Measurements from ENCODE around the gene GABRB3.
"Not testable (repeated sequence)": the region's sequence is repeated elsewhere in the genome, so short reads cannot be mapped to it uniquely, and the experiment has no call there.

The GABRB3 gene

DNA sequence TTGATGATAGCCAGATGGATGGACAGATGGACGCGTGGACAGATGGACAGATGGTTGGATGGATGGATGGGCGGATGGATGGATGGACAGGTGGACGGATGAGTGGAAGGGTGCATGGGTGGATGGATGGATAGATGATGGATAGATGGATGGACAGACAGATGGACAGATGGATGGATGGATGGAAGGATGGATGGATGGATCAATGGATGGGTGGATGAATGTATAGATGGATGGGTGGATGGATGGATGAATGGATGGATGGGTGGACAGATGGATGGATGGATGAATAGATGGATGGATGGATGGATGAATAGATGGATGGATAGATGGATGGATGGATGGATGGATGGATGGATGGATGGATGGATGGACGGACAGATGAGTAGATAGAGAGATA is 40.9 kb downstream of the GABRB3 start:
- DNase-seq: no peak

DNA sequence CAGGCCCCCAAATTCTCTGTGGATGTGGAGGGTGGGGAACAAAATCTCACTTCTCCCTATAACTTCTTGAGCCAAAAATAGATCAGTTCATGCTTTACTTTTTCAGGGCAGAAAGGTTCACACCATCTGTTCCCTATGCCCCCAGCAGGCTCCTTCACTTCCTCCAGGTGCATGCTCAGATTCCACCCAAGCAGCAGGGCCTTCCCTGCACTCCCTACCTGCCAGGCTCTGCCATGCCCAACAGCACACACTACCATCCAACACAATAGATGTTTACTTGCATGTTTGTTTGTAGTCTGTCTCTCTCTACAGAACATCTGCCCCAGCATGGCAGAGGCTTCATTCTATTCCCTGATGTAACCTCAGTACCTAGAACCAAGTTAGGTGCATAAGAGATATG is 43.3 kb downstream of the GABRB3 start:
- DNase-seq: no peak

DNA sequence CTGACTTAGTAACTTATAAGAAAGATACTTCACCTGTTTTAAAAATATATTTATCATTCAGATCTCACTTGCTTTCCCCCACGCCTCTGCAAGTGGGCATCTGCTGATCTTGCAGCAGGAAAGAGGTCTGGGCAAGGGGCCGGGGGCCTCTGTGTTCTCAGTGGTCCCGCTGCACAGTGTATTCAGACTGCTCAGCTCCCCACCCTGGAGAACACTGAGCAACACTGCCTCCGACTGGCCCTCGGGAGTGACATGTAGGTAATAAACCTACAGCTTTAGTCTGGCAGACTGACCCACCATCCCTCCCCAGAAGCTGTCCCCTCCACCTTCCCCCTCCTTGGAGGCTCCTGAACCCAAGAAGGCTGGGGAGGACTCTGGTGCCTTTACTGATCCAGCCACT is 43.8 kb downstream of the GABRB3 start:
- DNase-seq: no peak

DNA sequence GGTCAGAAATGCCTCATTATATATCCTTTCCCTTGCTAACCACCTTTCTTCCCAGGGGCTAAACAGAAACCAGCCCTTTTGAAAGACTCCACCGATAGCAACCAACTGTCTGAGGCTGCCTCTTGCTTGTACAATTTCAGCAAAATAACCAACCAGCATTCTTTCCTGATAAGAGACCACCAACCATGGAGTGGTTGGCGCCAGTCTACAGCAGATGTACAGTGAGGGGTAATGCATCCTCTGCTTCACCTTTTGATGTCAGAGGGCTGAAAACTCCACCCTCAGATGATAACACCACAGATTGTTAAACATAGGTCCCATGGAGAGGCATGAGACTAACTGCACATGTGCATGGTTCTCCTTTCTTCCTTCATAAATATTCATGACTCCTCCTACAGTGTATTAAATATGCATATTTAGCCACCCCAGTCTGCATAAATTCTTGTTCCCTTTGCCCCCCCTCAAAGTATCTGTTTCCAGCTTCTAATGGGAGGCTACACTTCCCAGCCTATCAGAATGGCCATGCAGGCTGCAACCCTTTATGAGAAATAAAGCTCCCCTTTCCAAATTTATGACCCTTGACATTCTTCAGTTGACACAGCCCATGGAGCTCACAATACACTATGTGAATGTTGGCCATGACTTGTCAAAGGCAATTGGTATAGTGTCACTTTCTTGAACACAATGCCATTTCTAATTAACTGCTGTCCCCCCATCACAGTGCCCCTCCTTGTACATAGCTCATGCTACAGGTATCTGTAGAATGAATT is 48.3 kb downstream of the GABRB3 start:
- no peak for DNase-seq

DNA sequence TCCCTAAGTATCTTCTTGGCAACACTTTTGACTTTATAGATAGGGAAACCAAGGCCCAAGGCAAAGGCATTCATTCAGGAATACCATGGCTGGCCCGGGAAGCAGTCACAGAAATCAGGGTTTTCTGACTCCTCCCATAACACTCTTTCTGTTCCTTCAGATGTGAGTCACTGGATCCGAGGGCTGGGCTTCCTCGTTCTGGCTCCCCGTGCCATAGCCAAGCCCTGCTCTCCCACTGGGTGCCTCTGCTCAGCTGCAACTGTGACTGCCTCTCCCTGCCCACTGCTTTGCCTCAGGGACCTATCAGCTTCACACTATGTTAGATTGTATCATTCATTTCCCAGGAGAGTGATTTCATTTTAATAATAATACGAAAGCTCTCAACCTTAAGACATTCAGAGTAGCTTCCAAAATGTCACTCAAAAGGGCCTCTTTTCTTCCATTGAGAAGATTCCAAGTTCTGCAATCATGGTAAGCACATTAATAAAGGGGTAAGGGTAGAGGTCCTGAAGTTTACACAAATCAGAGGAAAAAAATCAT is 50.2 kb downstream of the GABRB3 start:
- no peak for DNase-seq

DNA sequence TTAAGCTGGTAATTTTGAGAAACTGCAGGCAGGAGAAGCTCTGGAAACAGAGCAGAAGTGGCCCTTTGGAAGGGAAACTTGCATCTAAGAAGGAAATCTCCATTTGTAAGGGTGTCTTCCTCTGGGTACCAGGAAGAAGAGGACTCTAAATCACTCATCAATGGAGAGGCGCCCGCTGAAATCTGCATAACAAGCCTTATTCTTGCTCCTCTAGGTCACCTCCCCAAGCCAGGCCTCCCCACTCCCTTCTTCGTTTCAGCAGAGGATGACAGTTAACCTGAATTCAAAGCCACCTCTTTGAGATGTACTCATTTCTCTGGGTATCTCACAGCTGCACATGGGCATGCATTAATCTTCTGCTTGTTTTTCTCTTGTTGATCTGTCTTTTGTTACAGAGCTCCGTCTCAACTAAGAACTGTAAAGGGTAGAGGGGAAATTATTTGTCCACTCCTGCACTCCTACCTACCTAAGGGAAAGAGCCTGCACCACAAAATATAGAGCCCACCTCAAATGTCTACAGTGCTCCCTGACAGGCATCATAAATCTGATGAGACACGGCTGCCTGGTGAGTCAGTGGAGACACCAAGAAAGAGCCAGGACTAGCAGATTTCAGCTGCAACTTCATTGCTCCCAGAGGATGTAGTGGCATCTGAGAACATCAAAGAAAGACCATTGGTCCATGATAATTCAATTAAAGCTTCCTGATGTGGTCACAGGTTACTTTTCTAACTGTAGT is 51.5 kb downstream of the GABRB3 start:
- DNase-seq: no peak

DNA sequence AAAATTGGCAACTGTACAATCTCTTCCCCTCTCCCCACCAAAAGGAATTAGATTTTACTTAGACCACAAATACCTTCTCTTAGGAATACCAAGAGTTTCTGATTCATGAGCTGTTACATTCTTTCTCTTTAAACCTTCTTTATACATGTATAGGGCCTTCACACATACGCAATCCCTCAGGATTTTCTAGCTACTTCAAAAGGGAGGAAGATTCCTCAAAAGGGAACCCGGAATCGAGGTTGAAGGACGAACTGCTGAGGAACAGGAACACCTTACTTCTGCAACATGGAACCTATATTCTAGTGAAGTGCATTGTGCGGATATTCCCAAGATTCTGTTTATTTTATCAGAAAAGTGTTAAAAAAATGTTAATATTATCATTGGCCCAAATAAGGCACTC is 52.3 kb downstream of the GABRB3 start:
- DNase-seq: no peak

DNA sequence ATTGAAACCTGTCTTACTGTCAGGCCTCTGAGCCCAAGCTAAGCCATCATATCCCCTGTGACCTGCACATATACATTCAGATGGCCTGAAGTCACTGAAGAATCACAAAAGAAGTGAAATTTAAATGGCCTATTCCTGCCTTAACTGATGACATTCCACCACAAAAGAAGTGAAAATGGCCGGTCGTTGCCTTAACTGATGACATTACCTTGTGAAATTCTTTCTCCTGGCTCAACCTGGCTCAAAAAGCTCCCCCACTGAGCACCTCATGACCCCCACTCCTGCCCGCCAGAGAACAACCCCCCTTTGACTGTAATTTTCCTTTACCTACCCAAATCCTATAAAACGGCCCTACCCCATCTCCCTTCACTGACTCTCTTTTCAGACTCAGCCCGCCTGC is 53.0 kb downstream of the GABRB3 start:
- not testable (repeated sequence) for DNase-seq

DNA sequence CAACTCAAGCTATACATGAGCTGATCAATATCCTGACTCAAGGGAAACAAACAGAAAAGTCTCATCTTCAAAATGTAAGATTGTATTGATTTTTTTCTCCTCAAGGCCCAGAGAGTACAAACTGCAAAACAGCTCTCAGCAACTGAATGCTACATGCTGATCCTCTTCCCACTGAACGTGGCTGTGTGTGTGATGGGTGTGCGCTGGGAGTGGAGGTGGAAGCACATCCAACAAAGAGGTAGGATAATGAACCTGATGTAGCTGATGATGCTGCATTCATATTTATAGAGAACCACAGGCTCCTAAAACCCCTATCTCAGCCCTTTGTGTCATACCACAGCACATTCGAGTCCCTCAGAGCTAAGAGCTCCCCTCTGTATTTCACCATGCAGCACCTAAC is 56.8 kb downstream of the GABRB3 start:
- no peak for DNase-seq

DNA sequence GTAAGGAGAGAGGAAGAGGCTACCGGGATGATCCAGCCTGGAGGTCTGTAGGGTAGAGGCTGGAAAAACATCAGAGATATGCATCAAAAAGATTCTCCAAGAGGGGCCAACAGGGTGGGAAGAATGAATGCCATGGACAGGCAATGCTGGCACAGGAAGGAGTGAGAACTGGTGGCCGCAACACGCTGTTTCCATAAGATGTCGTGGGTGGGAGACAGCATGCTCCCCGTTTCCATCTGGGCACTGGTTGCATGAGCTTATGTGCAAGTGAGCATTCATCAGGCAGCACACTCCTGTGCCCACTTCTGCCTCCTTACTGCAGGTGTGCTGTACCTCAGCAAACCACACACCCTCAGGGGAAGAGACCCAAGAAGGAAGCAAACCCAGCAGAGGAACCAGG is 59.4 kb downstream of the GABRB3 start:
- no peak for DNase-seq

DNA sequence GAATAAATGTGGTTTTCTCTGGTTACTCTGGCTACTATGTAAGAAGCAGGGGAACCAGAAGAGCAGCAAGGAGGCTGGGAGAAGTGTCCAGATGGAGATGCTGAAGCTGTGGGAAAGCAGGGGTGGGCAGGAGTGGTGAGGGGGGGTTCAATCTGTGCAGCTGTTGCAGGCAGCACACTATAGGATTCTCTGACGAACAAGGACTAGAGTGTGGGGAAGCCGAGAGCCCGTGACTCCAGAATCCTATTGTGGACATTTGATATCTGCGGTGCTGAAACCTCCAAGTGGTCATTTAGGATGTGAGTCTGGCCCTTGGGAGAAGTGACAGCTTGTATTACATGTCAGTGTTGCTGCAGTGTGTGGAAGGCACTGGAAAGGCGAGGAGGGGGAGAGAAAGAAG is 60.5 kb downstream of the GABRB3 start:
- no peak for DNase-seq

DNA sequence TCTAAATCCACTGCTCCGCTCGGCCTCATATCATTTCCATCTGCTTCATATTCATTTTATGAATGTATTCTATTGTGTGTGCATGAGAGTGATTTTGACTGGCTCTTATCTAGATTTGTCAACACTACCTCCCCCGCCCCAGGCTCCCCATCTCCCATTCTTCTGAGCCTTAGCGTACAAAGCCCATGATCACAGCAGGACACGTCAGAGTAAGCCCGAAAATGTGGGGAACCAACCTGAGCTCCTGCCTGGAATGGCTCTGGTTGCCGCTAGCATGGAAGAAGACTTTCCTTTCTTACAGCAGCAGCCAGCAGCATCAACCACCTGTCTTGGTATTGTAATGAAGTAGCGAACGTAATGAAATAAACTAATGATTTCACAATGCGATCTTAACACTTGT is 61.4 kb downstream of the GABRB3 start:
- no peak for DNase-seq

DNA sequence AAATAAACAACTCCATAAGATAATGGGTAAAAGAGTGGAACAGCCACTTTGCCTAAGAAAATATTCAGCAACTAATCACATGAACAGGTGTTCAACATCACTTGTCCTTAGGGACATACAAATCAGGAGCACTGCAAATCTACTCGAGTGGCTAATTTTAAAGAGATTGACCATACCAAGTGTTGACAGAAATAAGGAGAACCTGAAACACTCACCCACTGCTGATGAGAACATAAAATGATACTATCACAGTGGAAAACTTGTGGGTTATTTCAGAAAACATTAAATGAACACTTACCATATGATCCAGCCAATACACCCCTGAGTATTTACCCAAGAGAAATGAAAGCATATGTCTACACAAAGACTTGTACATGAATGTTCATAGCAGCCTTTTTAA is 70.5 kb downstream of the GABRB3 start:
- peak; percentile 52 for DNase-seq

DNA sequence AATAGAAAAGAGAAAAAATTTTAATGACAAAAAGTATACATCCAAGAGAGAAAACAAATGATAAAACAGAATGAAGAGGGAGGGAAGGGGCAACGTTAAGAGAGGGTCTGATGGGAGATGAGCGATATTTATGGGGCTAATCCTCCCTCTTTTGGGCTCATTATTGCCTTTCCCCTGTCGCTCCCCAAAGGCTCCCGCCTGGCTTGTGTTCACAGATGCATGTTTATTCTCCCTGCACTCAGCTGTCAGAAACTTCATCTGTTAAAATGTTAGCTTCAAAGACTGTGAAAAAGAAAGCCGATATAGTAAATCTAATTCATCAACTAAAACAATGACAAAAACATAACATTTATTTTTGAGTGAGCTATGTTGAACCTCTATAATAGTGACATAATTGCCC is 74.3 kb downstream of the GABRB3 start:
- no peak for DNase-seq

DNA sequence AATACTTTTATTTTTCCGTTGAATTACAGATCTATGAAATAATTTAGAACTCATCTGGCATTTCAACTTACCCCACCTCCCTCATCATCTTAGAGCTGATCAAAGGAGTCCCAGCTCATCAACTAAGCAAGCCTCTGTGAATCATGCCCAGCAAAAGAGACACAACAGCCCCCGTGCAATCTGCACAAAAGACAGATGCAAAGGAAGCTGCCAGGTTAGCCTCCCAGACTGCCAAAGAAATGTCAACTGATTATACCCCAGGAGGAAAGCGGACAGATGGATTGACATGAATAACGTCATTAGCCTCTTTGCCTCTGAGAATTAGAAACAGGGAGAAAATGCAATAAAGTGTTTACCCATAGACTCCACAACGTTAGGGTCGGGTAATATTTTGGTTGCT is 75.0 kb downstream of the GABRB3 start:
- DNase-seq: no peak

DNA sequence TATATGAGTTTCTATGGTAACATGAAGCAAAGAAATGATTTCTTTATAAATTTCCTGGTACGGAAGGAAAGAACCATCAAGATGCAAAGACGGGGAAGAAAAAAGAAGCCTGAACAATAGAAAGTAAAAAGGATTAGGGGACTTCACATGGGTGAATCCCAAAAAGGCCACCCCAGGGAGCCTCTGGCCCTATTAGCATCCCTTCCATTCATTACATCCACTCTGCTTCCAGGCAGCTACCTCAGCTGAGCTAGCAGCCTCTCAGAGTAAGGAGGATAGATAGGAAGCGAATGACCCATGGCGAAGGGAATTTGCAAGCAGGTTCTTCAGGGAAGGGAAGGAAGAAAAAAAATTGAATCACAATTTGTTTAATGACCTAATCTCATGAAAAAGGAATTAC is 81.6 kb downstream of the GABRB3 start:
- DNase-seq: no peak

DNA sequence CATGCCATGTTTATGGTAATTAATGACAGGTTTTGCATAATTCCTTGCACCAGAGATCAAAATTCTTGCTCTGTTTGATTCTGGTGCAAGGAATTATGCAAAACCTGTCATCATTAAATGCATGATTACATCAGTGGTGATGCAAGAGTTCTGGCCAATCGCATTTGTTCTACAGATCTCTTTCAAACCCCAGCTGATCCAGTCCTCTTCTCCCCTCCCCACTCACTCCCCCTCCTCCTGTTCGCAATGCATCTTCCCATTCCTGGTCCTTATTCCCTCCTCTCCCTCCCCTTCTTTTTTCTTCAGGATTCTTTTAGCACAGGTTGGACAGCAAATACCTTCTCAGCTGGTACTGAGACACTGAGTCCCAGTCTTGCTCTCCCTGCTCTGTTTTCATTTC is 82.1 kb downstream of the GABRB3 start:
- DNase-seq: no peak

DNA sequence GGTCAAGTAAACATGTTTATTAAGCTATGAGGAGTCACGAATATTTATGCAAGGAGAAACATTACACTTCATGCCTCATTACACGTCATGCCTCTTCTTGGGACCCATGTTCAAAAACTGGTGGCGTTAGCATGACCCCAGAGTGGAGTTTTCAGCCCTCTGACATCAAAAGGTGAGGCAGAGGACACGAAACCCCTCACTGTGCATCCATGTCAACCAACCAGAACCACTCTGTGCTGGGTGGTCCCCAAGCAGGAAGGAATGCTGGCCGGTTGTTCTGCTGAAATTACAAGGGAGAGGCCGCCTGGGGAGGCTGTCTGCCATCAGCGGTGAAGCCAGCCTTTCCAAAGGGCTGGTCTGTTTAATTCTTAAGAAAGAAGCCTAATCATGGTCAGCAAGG is 83.4 kb downstream of the GABRB3 start:
- DNase-seq: no peak

DNA sequence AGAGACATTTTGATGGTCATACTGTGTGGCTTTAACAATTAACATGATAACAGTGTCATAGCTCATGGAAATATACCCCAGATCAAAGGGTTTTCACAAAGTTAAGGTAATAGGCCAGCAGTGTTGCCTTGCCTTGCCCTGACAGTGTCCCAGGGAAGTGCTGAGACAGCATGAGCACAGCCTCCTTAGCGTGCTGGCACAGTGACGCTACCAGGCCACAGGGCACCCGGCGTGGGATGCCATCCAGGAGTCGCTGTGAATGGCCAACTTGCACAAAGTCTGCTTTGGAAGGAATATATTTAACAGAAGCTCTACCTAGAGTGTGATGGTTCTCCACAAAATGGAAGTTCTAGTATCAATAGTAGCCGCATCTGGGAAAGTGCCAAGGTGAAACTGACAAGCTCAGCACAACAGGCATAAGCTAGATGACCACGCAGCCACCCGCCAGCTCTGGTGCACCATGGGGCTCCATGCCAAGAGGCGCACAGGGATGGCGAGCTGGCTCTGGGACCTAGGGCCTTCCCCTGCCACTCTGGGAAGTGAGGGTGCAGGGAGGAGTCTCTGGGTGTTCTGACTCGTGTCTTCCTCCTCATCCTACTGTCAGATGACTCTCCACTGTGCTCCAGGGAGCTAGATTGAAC is 86.2 kb downstream of the GABRB3 start:
- no peak for DNase-seq

DNA sequence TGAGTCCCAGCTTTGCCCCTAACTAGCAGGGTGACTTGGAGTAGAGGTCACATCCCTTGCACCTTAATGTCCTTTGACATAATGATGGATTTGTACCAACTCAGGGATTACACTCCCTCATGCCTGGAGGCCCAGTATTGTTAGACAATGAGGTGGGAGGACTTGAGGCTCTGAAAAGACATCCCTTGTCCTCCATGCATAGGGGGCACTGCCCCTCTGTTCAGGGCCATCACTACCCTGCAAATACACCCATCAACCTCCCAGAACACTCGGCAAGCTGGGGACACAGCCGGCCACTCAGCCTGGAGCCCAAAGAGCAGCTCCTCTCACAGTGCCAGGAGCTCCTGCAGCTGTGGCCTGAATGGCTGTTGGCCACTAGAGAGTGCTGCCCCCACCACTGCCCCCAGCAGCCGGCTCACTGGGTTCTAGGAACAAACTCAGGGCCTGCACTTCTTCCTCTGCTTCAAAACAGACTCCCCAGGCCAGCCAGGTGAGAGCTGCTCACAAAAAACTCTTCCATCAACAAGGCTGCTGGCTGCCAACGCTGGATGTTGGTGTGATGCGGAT is 90.2 kb downstream of the GABRB3 start:
- DNase-seq: no peak

DNA sequence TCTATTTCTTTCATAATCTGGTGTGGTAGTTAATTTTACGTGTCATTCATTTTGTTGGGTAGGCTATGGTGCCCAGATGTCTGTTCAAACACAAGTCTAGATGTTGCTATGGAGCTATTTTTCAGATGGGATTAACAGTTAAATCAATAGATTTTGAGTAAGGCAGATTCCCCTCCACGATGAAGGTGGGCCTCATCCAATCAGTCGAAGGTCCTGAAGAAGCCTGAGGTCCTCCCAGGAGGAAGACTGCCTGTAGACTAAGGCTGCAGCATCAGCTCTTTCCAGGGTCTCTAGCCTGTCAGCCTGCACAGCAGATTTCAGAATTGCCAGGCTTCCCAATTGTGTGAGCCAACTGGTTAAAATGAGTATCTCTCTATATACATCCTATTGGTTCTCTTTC is 92.9 kb downstream of the GABRB3 start:
- DNase-seq: no peak

DNA sequence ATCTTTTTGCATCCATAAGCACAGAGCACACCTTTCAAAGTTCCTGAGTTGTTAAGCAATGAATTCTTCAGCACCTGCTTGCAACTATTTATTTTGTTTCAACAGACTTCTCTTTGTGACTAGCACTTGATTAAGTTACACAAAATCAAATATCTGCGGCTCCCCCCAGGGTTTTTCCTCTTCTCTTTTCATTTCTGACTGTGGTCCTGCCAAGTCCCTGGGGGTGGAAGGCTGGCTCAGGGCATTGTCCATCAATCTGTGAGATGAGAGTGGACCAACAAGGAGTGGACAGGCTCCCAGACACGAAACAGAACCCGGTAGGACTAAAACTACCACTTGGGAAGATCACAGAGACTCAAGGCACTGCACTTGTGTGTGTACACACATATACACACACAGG is 96.8 kb downstream of the GABRB3 start:
- no peak for DNase-seq

DNA sequence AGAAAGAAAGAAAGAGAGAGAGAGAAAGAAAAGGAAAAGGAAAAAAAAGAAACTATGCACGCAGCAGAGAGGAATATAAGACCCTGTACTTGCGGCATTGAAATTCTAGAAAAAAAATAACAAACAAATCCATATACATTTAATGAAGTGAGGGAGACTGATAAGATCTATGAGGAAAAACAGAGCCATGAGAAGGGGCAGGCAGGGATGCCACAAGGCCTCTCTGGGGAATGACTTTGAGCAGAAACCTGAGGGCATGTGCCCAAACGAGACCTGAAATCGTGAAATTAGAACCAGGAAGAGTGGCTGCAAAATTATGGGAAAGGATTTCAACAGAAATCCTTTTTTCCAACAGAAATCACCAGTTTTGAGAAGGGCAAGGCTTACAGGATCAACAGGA is 98.4 kb downstream of the GABRB3 start:
- no peak for DNase-seq

DNA sequence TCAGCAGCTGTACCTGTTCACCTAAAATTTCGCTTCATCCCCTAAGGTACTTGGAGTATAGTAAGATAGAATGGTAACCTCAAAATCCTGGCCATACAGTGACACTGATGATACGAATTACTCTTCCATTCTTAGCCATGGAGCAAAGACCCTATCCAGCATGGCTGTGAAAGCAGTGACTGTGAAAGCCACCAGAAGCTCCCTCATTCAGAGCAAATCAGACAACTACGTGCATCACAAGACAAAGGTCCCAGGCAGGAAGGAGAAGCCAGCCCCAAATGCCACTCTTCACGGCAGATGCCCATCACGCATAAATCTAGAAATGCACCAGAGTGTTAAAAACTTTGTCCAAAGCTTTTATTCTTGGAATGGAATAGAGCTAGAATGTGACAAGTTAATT is 99.4 kb downstream of the GABRB3 start:
- DNase-seq: no peak
